DOHH2 (cell line): ENCODE data around the gene LEFTY2.
"Not testable (repeated sequence)": the region's sequence is repeated elsewhere in the genome, so short reads cannot be mapped to it uniquely, and the experiment has no call there.

Source experiments
- H3F3A ChIP-seq: fragments of 200-600 bp; sonication (generic), shearing (Covaris generic); 2 replicates; pipeline ENCODE4 v1.6.0; 2016; ENCODE audit warnings: antibody characterized with exemption, mild to moderate bottlenecking; ENCODE audit not compliant: control insufficient read depth, insufficient read depth
- H3K27ac ChIP-seq: fragments of 200-600 bp; sonication (generic); 2 replicates; pipeline ENCODE4 v1.5.1; 2014; ENCODE audit warnings: low read depth, mild to moderate bottlenecking, low read length, moderate library complexity
- H3K27me3 ChIP-seq: fragments of 200-600 bp; sonication (generic); 2 replicates; pipeline ENCODE4 v1.6.1; 2014; ENCODE audit warnings: mild to moderate bottlenecking, low read length, mixed read lengths; ENCODE audit not compliant: control insufficient read depth
- H3K36me3 ChIP-seq: fragments of 200-600 bp; sonication (generic); 2 replicates; pipeline ENCODE4 v1.6.1; 2014; ENCODE audit warnings: mild to moderate bottlenecking, low read length, moderate library complexity, mixed read lengths; ENCODE audit not compliant: control insufficient read depth
- H3K4me1 ChIP-seq: fragments of 200-600 bp; sonication (generic); 2 replicates; pipeline ENCODE4 v1.6.1; 2014; ENCODE audit warnings: mild to moderate bottlenecking, low read length, mixed read lengths; ENCODE audit not compliant: control insufficient read depth
- H3K4me2 ChIP-seq: fragments of 200-600 bp; sonication (generic); 2 replicates; pipeline ENCODE4 v1.6.0; 2014; ENCODE audit warnings: mild to moderate bottlenecking, low read length, moderate library complexity
- H3K4me3 ChIP-seq: fragments of 200-600 bp; sonication (generic); 2 replicates; pipeline ENCODE4 v1.5.1; 2014; ENCODE audit warnings: mild to moderate bottlenecking, low read length, mixed read lengths
- H3K79me2 ChIP-seq: fragments of 200-600 bp; sonication (generic); 2 replicates; pipeline ENCODE4 v1.6.1; 2014; ENCODE audit warnings: mild to moderate bottlenecking, low read length, mixed read lengths; ENCODE audit not compliant: control insufficient read depth
- H3K9me2 ChIP-seq: fragments of 200-600 bp; sonication (generic); replicated peaks from 2 replicates; pipeline ENCODE4 v1.6.1; 2014; ENCODE audit warnings: mild to moderate bottlenecking, low read length, mixed read lengths; ENCODE audit not compliant: control insufficient read depth
- H3K9me3 ChIP-seq: fragments of 200-600 bp; sonication (generic); 2 replicates; pipeline ENCODE4 v1.6.1; 2014; ENCODE audit warnings: antibody characterized with exemption, low read length, mixed read lengths; ENCODE audit not compliant: control insufficient read depth, insufficient read depth
- H4K20me1 ChIP-seq: fragments of 200-600 bp; sonication (generic); 2 replicates; pipeline ENCODE4 v1.6.0; 2014; ENCODE audit warnings: low read depth, mild to moderate bottlenecking, antibody characterized with exemption, low read length, moderate library complexity; ENCODE audit not compliant: control insufficient read depth, insufficient read depth
- EZH2phosphoT487 ChIP-seq: fragments of 200-600 bp; sonication (generic); IDR thresholded peaks from 2 replicates; pipeline ENCODE4 v1.6.1; 2017; ENCODE audit warnings: borderline replicate concordance, mild to moderate bottlenecking, antibody characterized with exemption, low read length, moderate library complexity, mixed read lengths
- TF ChIP-seq, protein P1 (sequence below): fragments of 200-600 bp; sonication (generic); IDR thresholded peaks from one replicate; pipeline ENCODE4 v1.5.1; 2014; ENCODE audit warnings: antibody characterized with exemption, mild to moderate bottlenecking, low read depth, low read length; ENCODE audit not compliant: poor library complexity, severe bottlenecking

Gene LEFTY2

DNA sequence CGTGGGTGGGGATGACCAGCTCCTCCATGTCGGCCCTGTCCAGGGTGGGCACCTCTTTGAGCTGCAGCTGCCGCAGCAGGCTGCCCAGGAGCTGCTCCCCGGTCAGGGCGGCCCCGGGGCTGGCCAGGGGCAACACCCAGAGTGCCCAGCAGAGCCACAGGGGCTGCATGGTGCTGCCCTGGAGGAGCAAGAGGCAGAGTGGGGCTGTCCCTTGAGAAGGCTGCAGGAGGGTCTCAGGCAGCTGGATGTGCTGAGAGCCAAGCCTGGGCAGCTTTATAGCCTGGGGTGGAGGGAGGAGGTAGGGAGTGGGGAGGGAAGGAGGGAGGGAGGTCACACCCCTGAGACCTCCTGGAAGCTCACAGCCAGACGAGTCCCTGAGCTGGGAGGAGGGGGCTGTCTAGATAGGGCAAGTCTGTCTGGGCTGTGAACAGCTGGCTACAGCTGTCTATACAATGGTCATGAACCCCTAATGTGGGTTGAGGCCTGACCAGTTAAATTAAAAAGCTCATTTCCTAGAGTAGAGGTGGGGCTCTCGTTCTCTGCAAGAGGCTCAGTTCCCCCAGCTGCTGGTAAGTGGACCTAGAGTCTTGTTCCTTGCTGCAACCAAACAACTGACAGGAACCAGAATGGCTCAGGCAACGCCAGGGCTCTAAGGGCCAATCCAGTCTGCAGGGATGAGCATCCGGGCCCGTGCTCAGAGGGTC lies 52.0 kb downstream of the LEFTY2 start, which contains the start of gene LEFTY1:
Gene LEFTY1 (minus strand): TSS at position 249 of the 704 bp plus-strand sequence. CDS start 80 bp downstream, at position 169.
- no peaks in the 10 kb centered on the region for H4K20me1 ChIP-seq
- no peaks in the 10 kb centered on the region for H3K4me1 ChIP-seq
- no peaks in the 10 kb centered on the region for H3K79me2 ChIP-seq
- H3K9me2 ChIP-seq = no peaks in the 10 kb centered on the region
- H3K4me3 ChIP-seq = no peak within 1 kb of the TSS
- no peaks in the 10 kb centered on the region for H3K9me3 ChIP-seq
- H3K4me2 ChIP-seq = no peak within 1 kb of the TSS
- H3F3A ChIP-seq = no peaks in the 10 kb centered on the region
- H3K27ac ChIP-seq = no peak within 1 kb of the TSS
- no peak for TF ChIP-seq EZH2phosphoT487
- TF ChIP-seq, protein P1, sequence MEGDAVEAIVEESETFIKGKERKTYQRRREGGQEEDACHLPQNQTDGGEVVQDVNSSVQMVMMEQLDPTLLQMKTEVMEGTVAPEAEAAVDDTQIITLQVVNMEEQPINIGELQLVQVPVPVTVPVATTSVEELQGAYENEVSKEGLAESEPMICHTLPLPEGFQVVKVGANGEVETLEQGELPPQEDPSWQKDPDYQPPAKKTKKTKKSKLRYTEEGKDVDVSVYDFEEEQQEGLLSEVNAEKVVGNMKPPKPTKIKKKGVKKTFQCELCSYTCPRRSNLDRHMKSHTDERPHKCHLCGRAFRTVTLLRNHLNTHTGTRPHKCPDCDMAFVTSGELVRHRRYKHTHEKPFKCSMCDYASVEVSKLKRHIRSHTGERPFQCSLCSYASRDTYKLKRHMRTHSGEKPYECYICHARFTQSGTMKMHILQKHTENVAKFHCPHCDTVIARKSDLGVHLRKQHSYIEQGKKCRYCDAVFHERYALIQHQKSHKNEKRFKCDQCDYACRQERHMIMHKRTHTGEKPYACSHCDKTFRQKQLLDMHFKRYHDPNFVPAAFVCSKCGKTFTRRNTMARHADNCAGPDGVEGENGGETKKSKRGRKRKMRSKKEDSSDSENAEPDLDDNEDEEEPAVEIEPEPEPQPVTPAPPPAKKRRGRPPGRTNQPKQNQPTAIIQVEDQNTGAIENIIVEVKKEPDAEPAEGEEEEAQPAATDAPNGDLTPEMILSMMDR = no peak
- peaks cover under 1% of the 10 kb centered on the region; the same call in 1 of the 2 replicates for H3K27me3 ChIP-seq
- H3K36me3 ChIP-seq = no peaks in the 10 kb centered on the region

- no peak overlapping the region for H3K4me3 ChIP-seq
Measured at GRCh38 chr1:225888289-225888897, 52.6 kb downstream of the LEFTY2 start.

GRCh38 chr1:225887554-225888288 lies 53.3 kb downstream of the LEFTY2 start:
- H3K9me3 ChIP-seq, H4K20me1 ChIP-seq, H3K4me2 ChIP-seq, H3K4me1 ChIP-seq, H3K79me2 ChIP-seq, H3K4me3 ChIP-seq, H3K27ac ChIP-seq, H3K36me3 ChIP-seq, H3F3A ChIP-seq, H3K9me2 ChIP-seq: not testable (repeated sequence)
- peaks cover 12% of the 10 kb centered on the region for H3K27me3 ChIP-seq

More at GRCh38 chr1:225888289-225888897, 52.6 kb downstream of the LEFTY2 start:
- Histone ChIP-seq H4K20me1 (no peaks in the 10 kb centered on the region), H3K79me2 (no peaks in the 10 kb centered on the region), H3K36me3 (no peaks in the 10 kb centered on the region), H3K27ac (no peak overlapping the region), H3K4me1 (no peaks in the 10 kb centered on the region), H3K4me2 (no peak overlapping the region), H3K9me3 (no peaks in the 10 kb centered on the region), H3K27me3 (peaks cover 5% of the 10 kb centered on the region), H3K9me2 (no peaks in the 10 kb centered on the region), H3F3A (no peaks in the 10 kb centered on the region)
- TF ChIP-seq, protein P1 = no peak
- no peak for TF ChIP-seq EZH2phosphoT487

DNA sequence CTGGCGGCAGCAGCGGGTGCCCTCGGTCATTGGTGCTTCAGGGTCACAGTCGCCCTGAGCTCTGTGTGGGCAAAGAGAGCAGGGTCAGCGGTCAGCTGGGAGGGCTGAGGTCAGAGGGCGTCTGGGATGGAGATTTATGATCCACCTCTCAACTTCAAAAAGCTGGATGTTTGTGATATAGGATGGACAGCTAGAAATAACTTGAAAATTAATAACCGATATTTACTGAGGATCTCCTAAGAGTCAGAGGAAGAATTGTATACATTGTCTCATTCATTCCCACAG lies 54.0 kb downstream of the LEFTY2 start:
- Histone ChIP-seq H4K20me1 (no peaks in the 10 kb centered on the region), H3K4me2 (no peak overlapping the region), H3K27ac (no peak overlapping the region), H3K79me2 (no peaks in the 10 kb centered on the region), H3K36me3 (no peaks in the 10 kb centered on the region), H3K9me2 (no peaks in the 10 kb centered on the region), H3K4me1 (peaks cover 9% of the 10 kb centered on the region), H3K27me3 (peaks cover 20% of the 10 kb centered on the region), H3F3A (no peaks in the 10 kb centered on the region), H3K9me3 (no peaks in the 10 kb centered on the region), H3K4me3 (no peak overlapping the region)
- TF ChIP-seq, protein P1 = no peak
- no peak for TF ChIP-seq EZH2phosphoT487
